Esophagus muscularis mucosa (tissue), 4 donors: ENCODE measurements around the gene VSIG2. TPM values are rescaled to one million over a fixed set of nuclear protein-coding genes. Genes with fewer than 3 reads are reported as not detected.

Experiments
- DNase-seq: peaks from one replicate; pipeline ENCODE4 v3.0.0-alpha.2; 2017; ENCODE audit errors: extremely low spot score
- H3K27ac ChIP-seq, 4 donors: fragments of 200-600 bp; sonication (generic); replicated peaks in 1 of 4; 1 replicate in 3 of 4; 2 replicates in 1 of 4; pipeline ENCODE4 v1.5.1; 2016 to 2019; ENCODE audit warnings: mild to moderate bottlenecking in 1 of 4
- H3K27me3 ChIP-seq, 4 donors: fragments of 200-600 bp; sonication (generic); one replicate each; pipeline versions ENCODE4 v1.5.1 to v1.6.0; 2016 to 2019
- H3K36me3 ChIP-seq, 4 donors: fragments of 200-600 bp; sonication (generic); one replicate each; pipeline ENCODE4 v1.5.1; 2016 to 2019
- H3K4me1 ChIP-seq, 4 donors: fragments of 200-600 bp; sonication (generic); one replicate each; pipeline ENCODE4 v1.5.1; 2016 to 2019
- H3K4me3 ChIP-seq, 4 donors: fragments of 200-600 bp; sonication (generic); 1 replicate in 2 of 4; 2 replicates in 2 of 4; pipeline ENCODE4 v1.5.1; 2016 to 2019; ENCODE audit warnings: mild to moderate bottlenecking in 4 of 4, moderate library complexity in 1 of 4
- H3K9me3 ChIP-seq, 4 donors: fragments of 200-600 bp; sonication (generic); 1 replicate in 3 of 4; 2 replicates in 1 of 4; pipeline ENCODE4 v1.5.1; 2016 to 2019
- CTCF ChIP-seq, 3 experiments: fragments of 200-600 bp in 2 of 3; fragments of 450-650 bp in 1 of 3; sonication (generic) in 2 of 3; IDR thresholded peaks; one replicate each; pipeline ENCODE4 v1.5.1; 2017 to 2019; ENCODE audit warnings: antibody characterized with exemption in 3 of 3, mild to moderate bottlenecking in 2 of 3, moderate library complexity in 1 of 3
- EP300 ChIP-seq: sonication (generic); formaldehyde crosslinking; IDR thresholded peaks from one replicate; pipeline ENCODE4 v1.6.1; 2017; ENCODE audit warnings: antibody characterized with exemption
- POLR2A ChIP-seq: fragments of 450-650 bp; IDR thresholded peaks from one replicate; pipeline ENCODE4 v1.6.1; 2017; ENCODE audit warnings: antibody characterized with exemption, moderate library complexity, mild to moderate bottlenecking, low read depth
- POLR2AphosphoS5 ChIP-seq, 2 donors: sonication (generic); formaldehyde crosslinking; IDR thresholded peaks; one replicate each; pipeline ENCODE4 v1.6.1; 2017; ENCODE audit warnings: antibody characterized with exemption in 2 of 2
- WGBS: methylation state at CpG from one replicate; pipeline ENCODE4 v1.1.5; 2018; 5-methylcytosine and 5-hydroxymethylcytosine counted together
- intact Hi-C: fragments of 100-400 bp; cut with DNase I; formaldehyde crosslinking; loops from one replicate; pipeline ENCODE4 v1.15.1; 2023
- total RNA-seq, 4 donors: library from RNA; depleted of rRNA; stranded (reverse); fragments of >200 nt; gene quantifications; one replicate each; pipeline versions ENCODE4 v1.1.0 to v1.2.1, GENCODE V29; 2016

The VSIG2 gene
- total RNA-seq, 4 donors from 2014 or later: 0.29 TPM; not detected in 3

GRCh38 chr11:124788521-124788920 is 36.5 kb upstream of the VSIG2 start:
- no peak overlapping the region for H3K4me3 ChIP-seq
- no peaks in the 10 kb centered on the region for H3K27me3 ChIP-seq
- H3K27ac ChIP-seq: no peak overlapping the region
- DNase-seq: no peak
- H3K36me3 ChIP-seq: no peaks in the 10 kb centered on the region
- H3K9me3 ChIP-seq: no peaks in the 10 kb centered on the region
- intact Hi-C loops: no loop called here
- TF ChIP-seq CTCF (IDR thresholded peaks at IDR 0.05) (no peak), POLR2A (no peak), EP300 (no peak), POLR2AphosphoS5 (IDR thresholded peaks at IDR 0.05) (no peak)
- peaks cover 0 to 21% (median 3%) of the 10 kb centered on the region in 4 donors for H3K4me1 ChIP-seq

GRCh38 chr11:124784051-124784450 is 32.0 kb upstream of the VSIG2 start:
- H3K27me3 ChIP-seq: no peaks in the 10 kb centered on the region
- H3K36me3 ChIP-seq: no peaks in the 10 kb centered on the region
- H3K4me1 ChIP-seq: peaks cover 0 to 10% (median 2%) of the 10 kb centered on the region in 4 donors
- WGBS: 96% methylated on average over 2 of the region's 2 CpGs
- H3K4me3 ChIP-seq: no peak overlapping the region
- TF ChIP-seq POLR2AphosphoS5 (IDR thresholded peaks at IDR 0.05) (no peak), CTCF (IDR thresholded peaks at IDR 0.05) (no peak), EP300 (no peak), POLR2A (no peak)
- DNase-seq: no peak
- intact Hi-C loops: no loop called here
- H3K27ac ChIP-seq: no peak overlapping the region
- H3K9me3 ChIP-seq: no peaks in the 10 kb centered on the region

DNA sequence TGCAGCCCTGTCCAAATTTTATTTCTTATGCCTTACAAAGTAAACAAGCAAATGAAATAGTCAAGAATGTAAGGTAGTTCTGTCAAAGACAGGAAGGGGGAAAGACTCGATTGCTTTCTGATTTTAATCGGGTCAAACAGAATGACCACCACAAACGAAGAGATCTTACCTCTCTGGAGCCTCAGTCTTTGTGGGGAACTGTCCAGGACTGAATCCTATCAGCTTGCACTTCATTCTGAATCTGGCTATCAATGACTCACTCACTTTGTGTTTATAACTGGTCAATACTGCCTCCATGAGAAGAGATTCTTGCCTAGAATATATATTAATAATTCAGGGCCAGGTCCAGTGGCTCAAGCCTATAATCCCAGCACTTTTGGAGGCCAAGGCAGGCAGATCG is 30.9 kb upstream of the VSIG2 start:
- no peak for DNase-seq
- no peaks in the 10 kb centered on the region for H3K36me3 ChIP-seq
- no peak overlapping the region for H3K4me3 ChIP-seq
- H3K4me1 ChIP-seq: peaks cover 0 to 13% (median 4%) of the 10 kb centered on the region in 4 donors
- no peak overlapping the region for H3K27ac ChIP-seq
- H3K9me3 ChIP-seq: no peaks in the 10 kb centered on the region
- WGBS: 81% methylated on average over 4 of the region's 4 CpGs
- TF ChIP-seq CTCF (IDR thresholded peaks at IDR 0.05) (no peak), EP300 (no peak), POLR2A (no peak), POLR2AphosphoS5 (IDR thresholded peaks at IDR 0.05) (no peak)
- H3K27me3 ChIP-seq: no peaks in the 10 kb centered on the region
- intact Hi-C loops: no loop called here

- peaks cover 0 to 3% (median 1%) of the 10 kb centered on the region in 4 donors for H3K36me3 ChIP-seq
- TF ChIP-seq POLR2A: no peak
- TF ChIP-seq CTCF (IDR thresholded peaks at IDR 0.05): no peak
- TF ChIP-seq EP300: no peak
- TF ChIP-seq POLR2AphosphoS5 (IDR thresholded peaks at IDR 0.05): no peak
- 48% methylated on average over 1 of the region's 1 CpG for WGBS
- no peak for DNase-seq
- no peak overlapping the region for H3K4me3 ChIP-seq
- H3K27ac ChIP-seq: no peak overlapping the region
- intact Hi-C loops: no loop called here
- no peaks in the 10 kb centered on the region for H3K27me3 ChIP-seq
- H3K4me1 ChIP-seq: peaks cover 0 to 8% (median 4%) of the 10 kb centered on the region in 4 donors
- H3K9me3 ChIP-seq: no peaks in the 10 kb centered on the region
Observed at GRCh38 chr11:124779568-124779967, 27.5 kb upstream of the VSIG2 start.

- H3K27me3 ChIP-seq: no peaks in the 10 kb centered on the region
- DNase-seq: no peak
- H3K4me1 ChIP-seq: peaks cover 0 to 8% (median 4%) of the 10 kb centered on the region in 4 donors
- no peaks in the 10 kb centered on the region for H3K9me3 ChIP-seq
- H3K4me3 ChIP-seq: no peak overlapping the region
- 87% methylated on average over 2 of the region's 2 CpGs for WGBS
- H3K36me3 ChIP-seq: peaks cover 0 to 9% (median 4%) of the 10 kb centered on the region in 4 donors
- H3K27ac ChIP-seq: no peak overlapping the region
- intact Hi-C loops: no loop called here
- TF ChIP-seq POLR2AphosphoS5 (IDR thresholded peaks at IDR 0.05): no peak
- no peak for TF ChIP-seq CTCF (IDR thresholded peaks at IDR 0.05)
- no peak for TF ChIP-seq EP300
- TF ChIP-seq POLR2A: no peak
Observed at GRCh38 chr11:124778281-124778680, 26.2 kb upstream of the VSIG2 start.
